HepG2 (cell line): ENCODE results near the gene CADM4. TPM values are rescaled to one million over a fixed set of nuclear protein-coding genes. Genes with fewer than 3 reads are reported as not detected.
A peak's percentile ranks its signal among the peaks of the same experiment; 100 is the strongest.

Source experiments
- ATF7 ChIP-seq, 2 experiments: fragments of 450-650 bp in 1 of 2; sonication (generic) in 1 of 2; formaldehyde crosslinking in 1 of 2; IDR thresholded peaks; 2 replicates each; pipeline versions ENCODE4 v1.4.0 to v1.6.1; 2016 to 2020; ENCODE audit warnings: antibody characterized with exemption in 1 of 2, mild to moderate bottlenecking in 1 of 2, missing genetic modification reagents in 1 of 2
- BCL6 ChIP-seq: IDR thresholded peaks from 2 replicates; pipeline ENCODE4 v1.6.1; 2016; ENCODE audit warnings: missing genetic modification reagents, missing compliant biosample characterization
- GPN1 ChIP-seq: sonication (generic); formaldehyde crosslinking; IDR thresholded peaks from 2 replicates; pipeline ENCODE4 v1.5.1; 2020; ENCODE audit warnings: missing genetic modification reagents, borderline replicate concordance
- HIVEP1 ChIP-seq: sonication (generic); formaldehyde crosslinking; IDR thresholded peaks from 2 replicates; pipeline ENCODE4 v1.4.0; 2020; ENCODE audit warnings: mild to moderate bottlenecking, missing genetic modification reagents
- KIAA2018 ChIP-seq: sonication (generic); formaldehyde crosslinking; IDR thresholded peaks from 2 replicates; pipeline ENCODE4 v1.5.0; 2020; ENCODE audit warnings: mild to moderate bottlenecking, missing genetic modification reagents, borderline replicate concordance
- MXD1 ChIP-seq: sonication (generic); formaldehyde crosslinking; IDR thresholded peaks from 2 replicates; pipeline ENCODE4 v1.4.0; 2020; ENCODE audit warnings: mild to moderate bottlenecking, missing genetic modification reagents
- PCBP1 ChIP-seq: fragments of 200-400 bp; formaldehyde crosslinking; IDR thresholded peaks from 2 replicates; pipeline ENCODE4 v1.6.1; 2017; ENCODE audit warnings: mild to moderate bottlenecking, low read depth, low read length, borderline replicate concordance
- POLR2A ChIP-seq, 2 experiments: IDR thresholded peaks; 2 replicates each; pipeline ENCODE4 v1.6.1; 2011; ENCODE audit warnings: low read depth in 2 of 2, low read length in 2 of 2, mild to moderate bottlenecking in 1 of 2, moderate library complexity in 1 of 2; ENCODE audit not compliant: insufficient read depth in 1 of 2
- RAD21 ChIP-seq: fragments of 450-650 bp; formaldehyde crosslinking; IDR thresholded peaks from 2 replicates; pipeline ENCODE4 v1.5.0; 2020; ENCODE audit warnings: mild to moderate bottlenecking
- RFX1 ChIP-seq: fragments of 450-650 bp; IDR thresholded peaks from 2 replicates; pipeline ENCODE4 v1.6.1; 2017
- SOX5 ChIP-seq: IDR thresholded peaks from 2 replicates; pipeline ENCODE4 v1.6.1; 2016; ENCODE audit warnings: borderline replicate concordance
- SRSF4 ChIP-seq: fragments of 200-400 bp; formaldehyde crosslinking; IDR thresholded peaks from one replicate; pipeline ENCODE4 v1.6.1; 2018; ENCODE audit warnings: mild to moderate bottlenecking, low read depth, low read length, moderate library complexity; ENCODE audit not compliant: poor library complexity, severe bottlenecking
- STAG1 ChIP-seq: sonication (generic); formaldehyde crosslinking; IDR thresholded peaks from 2 replicates; pipeline ENCODE4 v1.4.0; 2020; ENCODE audit warnings: missing genetic modification reagents
- ZNF224 ChIP-seq: sonication (generic); formaldehyde crosslinking; IDR thresholded peaks from 2 replicates; pipeline ENCODE4 v1.5.0; 2020; ENCODE audit warnings: mild to moderate bottlenecking, missing genetic modification reagents
- ZNF512B ChIP-seq: sonication (generic); formaldehyde crosslinking; IDR thresholded peaks from 2 replicates; pipeline ENCODE4 v1.5.1; 2020; ENCODE audit warnings: missing genetic modification reagents, mild to moderate bottlenecking, borderline replicate concordance
- ZNF549 ChIP-seq: sonication (generic); formaldehyde crosslinking; IDR thresholded peaks from 2 replicates; pipeline ENCODE4 v1.5.0; 2020; ENCODE audit warnings: missing genetic modification reagents
- ZSCAN22 ChIP-seq: sonication (generic); formaldehyde crosslinking; IDR thresholded peaks from 2 replicates; pipeline ENCODE4 v1.4.0; 2020; ENCODE audit warnings: mild to moderate bottlenecking, missing genetic modification reagents
- polyA plus RNA-seq, 8 experiments: library from polyadenylated mRNA; depleted of rRNA in 3 of 8; stranded (reverse) in 7 of 8; unstranded in 1 of 8; fragments of >200 nt; fragmentation: Illumina TruSeq in 4 of 8; extraction: Trizol in 4 of 8; gene quantifications; 2 replicates each; pipeline versions ENCODE4 v1.2.1 to v1.2.3, GENCODE V29; 2011 to 2016; ENCODE audit warnings: low read depth in 4 of 8, missing spikeins in 1 of 8, mixed read lengths in 1 of 8; ENCODE audit not compliant: insufficient read depth in 1 of 8
- total RNA-seq, 5 experiments: library from RNA; depleted of rRNA; stranded (reverse); fragments of >200 nt; fragmentation: Illumina TruSeq; extraction: Trizol; gene quantifications; 2 replicates each; pipeline ENCODE4 v1.2.3, GENCODE V29; 2016; ENCODE audit warnings: low read depth in 1 of 5

CADM4 gene
- total and polyA plus RNA-seq, 2 of the 13 experiments (the other 11 are each of a cell fraction or from before 2014, with no cell fraction given) = 8.5 to 16.0 TPM

- TF ChIP-seq STAG1 (CRISPR knock-in tag) (peak; percentile 86), KIAA2018 (CRISPR knock-in tag) (no peak), ZNF224 (CRISPR knock-in tag) (no peak), ZNF512B (CRISPR knock-in tag) (no peak), PCBP1 (no peak), GPN1 (CRISPR knock-in tag) (no peak), HIVEP1 (CRISPR knock-in tag) (no peak; the same call in 1 of the 2 replicates), RAD21 (CRISPR knock-in tag) (peak; percentile 88), BCL6 (CRISPR knock-in tag) (no peak), POLR2A (IDR thresholded peaks at IDR 0.05; ENCODE audit: insufficient read depth in 1 of 2, low read depth in 2 of 2, low read length in 2 of 2) (0 out of 4 replicates have a peak, but pooled peaks of 1 of the 2 experiments have one; percentile 26), ZNF549 (CRISPR knock-in tag) (no peak), RFX1 (no peak), SRSF4 (no peak), SOX5 (CRISPR knock-in tag) (no peak), MXD1 (CRISPR knock-in tag) (no peak), ZSCAN22 (CRISPR knock-in tag) (no peak), ATF7 (IDR thresholded peaks at IDR 0.05) (no peak), ATF7 (CRISPR knock-in tag; IDR thresholded peaks at IDR 0.05) (no peak)
Measured at GRCh38 chr19:43594710-43595604, 44.7 kb downstream of the CADM4 start (continued).
